Skeletal muscle cell (primary cell): Measurements from ENCODE around the gene LRRK1.

Experiments used
- DNase-seq: peaks from one replicate; pipeline ENCODE4 v3.0.0-alpha.2; 2010; ENCODE audit warnings: low read depth
- H3K4me3 ChIP-seq: 2 replicates; pipeline ENCODE4 v1.5.1; 2011; ENCODE audit warnings: low read depth, mild to moderate bottlenecking, control low read depth, low read length, moderate library complexity

Gene LRRK1, protein sequence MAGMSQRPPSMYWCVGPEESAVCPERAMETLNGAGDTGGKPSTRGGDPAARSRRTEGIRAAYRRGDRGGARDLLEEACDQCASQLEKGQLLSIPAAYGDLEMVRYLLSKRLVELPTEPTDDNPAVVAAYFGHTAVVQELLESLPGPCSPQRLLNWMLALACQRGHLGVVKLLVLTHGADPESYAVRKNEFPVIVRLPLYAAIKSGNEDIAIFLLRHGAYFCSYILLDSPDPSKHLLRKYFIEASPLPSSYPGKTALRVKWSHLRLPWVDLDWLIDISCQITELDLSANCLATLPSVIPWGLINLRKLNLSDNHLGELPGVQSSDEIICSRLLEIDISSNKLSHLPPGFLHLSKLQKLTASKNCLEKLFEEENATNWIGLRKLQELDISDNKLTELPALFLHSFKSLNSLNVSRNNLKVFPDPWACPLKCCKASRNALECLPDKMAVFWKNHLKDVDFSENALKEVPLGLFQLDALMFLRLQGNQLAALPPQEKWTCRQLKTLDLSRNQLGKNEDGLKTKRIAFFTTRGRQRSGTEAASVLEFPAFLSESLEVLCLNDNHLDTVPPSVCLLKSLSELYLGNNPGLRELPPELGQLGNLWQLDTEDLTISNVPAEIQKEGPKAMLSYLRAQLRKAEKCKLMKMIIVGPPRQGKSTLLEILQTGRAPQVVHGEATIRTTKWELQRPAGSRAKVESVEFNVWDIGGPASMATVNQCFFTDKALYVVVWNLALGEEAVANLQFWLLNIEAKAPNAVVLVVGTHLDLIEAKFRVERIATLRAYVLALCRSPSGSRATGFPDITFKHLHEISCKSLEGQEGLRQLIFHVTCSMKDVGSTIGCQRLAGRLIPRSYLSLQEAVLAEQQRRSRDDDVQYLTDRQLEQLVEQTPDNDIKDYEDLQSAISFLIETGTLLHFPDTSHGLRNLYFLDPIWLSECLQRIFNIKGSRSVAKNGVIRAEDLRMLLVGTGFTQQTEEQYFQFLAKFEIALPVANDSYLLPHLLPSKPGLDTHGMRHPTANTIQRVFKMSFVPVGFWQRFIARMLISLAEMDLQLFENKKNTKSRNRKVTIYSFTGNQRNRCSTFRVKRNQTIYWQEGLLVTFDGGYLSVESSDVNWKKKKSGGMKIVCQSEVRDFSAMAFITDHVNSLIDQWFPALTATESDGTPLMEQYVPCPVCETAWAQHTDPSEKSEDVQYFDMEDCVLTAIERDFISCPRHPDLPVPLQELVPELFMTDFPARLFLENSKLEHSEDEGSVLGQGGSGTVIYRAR (N-terminal part only)

DNA sequence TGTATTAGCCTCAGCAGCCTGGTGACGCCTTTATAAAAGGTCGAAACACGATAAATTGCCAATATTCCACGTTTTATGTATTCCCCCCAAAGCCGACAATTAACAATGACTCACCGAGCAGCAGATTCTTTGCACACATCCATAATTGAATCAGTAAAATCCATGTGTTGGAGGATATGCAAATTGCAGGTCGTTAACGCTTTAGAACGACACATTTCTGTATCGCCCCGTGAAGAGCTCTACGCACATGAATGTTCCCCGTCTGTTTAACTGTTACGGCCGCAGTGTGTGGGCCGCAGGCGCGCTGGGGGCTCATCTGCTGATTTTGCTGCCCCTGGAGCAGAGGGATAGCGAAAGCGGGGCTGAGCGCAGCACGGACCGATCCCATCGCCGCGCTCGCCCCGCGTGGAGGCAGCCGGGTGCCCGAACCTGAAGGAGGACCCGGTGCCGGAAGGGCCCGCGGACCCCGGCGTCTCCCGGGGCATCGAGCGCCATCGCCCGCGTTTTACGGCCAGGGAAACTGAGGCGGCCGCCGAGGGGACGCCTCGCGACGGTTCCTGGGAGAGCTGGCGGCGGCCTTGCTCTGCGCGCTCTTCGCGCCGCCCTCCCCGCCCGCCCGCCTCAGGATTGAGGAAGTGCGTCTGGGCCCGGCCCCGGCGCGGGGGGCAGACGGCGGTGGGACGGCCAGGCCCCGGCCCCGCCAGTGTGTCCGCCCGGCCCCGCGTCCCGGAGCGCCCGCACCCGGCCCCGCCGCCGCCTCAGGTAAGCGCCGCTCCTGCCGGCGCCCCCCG is at the start of gene LRRK1:
Gene LRRK1 (plus strand): TSS at position 668 of the 791 bp plus-strand sequence. CDS start 5,276 bp downstream, outside the sequence.
- DNase-seq, result no peak
- peak within 1 kb of the TSS; percentile 71 for H3K4me3 ChIP-seq

DNA sequence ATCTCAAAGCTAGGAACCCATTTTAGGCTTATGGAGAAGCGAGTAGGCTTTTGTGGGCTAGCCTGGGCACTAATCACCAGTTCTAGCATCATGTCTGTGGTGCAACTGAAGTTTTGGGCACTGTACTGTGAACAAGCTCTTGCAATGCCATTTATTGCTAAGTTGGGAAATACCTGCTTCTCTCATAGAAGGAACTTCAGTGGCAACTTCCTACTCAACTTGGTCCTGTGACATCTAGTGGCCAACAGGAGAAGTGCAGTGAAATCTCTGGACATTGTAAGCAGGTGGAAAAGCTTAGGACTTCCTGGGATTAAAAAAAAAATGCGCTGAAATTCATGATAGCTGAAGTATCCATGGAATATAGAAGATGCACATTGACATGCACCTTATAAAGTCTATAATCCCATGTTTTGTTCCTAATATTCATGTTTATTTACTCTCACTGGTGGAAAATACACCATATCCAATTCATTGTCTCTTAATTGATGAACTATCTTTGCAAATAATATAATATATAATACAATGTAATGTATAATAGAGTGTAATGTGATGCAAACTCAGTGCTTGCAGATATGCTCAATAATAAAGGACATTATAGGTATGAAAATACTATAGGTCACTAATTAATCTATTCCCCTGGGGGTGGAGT is 46.0 kb upstream of the LRRK1 start:
- H3K4me3 ChIP-seq, result no peak overlapping the region
- peak; percentile 66 for DNase-seq

DNA sequence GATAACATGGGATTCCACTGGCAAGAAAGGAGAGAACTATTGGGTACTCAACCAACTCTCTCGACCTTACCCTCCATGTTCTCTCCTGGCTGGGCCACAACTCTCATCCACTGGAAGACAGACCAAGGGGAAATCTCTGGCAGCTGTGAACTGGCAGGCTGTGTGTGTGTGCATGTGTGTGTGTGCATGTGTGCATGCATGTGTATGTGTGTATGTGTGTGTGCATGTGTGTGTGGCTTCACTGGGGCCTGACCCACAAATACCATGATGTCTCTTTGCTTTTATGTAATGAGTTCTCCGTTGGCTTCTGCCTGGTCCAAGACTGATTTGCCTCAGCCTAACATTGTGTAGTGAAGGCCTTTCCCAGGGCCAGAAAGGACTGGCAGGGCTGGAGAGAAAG is 43.7 kb upstream of the LRRK1 start:
- H3K4me3 ChIP-seq, result no peak overlapping the region
- DNase-seq, result no peak

DNA sequence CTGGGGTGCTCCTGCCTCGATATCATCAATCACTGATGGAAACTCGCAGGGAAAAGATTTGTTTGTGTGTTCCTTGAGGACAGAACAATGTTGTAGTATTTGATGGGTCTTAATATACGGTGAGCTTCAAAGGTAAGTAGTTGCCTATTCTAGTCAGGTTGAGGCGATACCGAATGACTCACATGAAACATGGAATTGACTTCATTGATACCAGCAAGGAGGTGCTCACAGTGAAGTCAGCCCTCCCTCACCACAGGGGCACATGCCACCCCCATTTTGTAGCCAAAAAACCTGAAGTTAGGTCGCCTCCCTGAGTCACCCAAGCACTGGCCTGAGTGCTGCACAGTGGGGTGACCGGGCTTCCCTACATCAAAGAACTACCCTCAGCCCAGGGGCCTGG is 43.2 kb upstream of the LRRK1 start:
- no peak for DNase-seq
- H3K4me3 ChIP-seq, result no peak overlapping the region

DNA sequence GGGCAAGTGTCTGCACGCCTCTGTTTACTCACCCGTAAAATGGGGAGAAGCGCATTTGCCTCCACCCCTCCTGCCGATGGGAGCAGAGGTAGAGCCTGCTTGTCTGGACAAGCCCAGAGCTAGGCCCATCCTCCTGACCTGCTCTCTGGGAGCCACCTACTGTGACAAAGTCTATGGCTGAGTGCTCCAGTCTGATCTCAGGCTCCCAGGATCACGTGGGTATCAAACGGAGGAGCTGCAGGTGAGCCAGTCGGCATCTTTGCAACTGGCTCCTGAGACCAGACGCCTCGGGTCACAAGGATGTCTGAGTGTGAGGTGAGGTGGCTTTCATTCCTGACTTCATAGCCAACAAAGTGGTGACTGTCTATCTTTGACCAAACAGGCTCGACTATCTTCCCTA is 41.6 kb upstream of the LRRK1 start:
- no peak for DNase-seq
- no peak overlapping the region for H3K4me3 ChIP-seq

GRCh38 chr15:100878130-100878529 is 41.0 kb upstream of the LRRK1 start:
- no peak for DNase-seq
- no peak overlapping the region for H3K4me3 ChIP-seq

DNA sequence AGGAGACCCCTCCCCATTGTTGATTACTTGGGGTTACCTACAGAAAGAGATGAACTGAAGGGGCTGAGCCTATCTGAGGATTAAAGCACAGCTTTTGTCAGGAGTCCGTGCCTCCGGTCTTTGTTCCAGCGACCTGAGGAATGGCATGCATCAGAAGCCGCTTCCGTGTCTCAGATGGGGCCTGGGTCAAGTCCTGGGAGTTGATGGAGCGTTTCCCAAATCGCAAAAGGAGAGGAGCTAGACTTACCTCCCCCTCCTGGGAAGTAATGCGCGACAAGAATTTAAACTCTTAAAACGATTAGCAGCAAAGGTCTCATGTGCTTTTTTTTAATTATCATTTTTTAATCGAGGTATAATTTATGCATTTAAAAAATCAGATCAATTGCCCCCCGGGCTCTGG is 40.5 kb upstream of the LRRK1 start:
- H3K4me3 ChIP-seq, result peak overlapping the region; percentile 51
- DNase-seq, result no peak

DNA sequence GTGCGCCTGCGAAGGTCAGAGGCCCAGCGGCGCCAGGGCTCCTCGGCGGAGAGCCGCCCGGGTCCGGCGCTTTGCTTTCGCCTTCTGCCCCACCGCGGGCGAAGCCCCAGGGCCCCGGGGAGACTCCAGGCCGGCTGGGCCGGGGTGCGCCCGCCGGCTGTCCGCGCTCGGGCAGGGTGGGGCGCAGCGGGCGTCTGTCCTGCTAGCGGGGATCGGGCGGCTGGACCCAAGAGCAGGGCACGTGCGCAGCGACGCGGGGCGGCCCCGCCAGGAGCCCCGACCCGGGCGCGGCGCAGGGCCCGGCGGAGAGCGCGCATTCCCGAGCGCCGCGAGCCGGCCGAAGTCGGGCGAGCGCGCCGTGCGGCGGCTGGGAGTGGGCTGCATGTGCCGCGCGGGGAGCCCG is 40.1 kb upstream of the LRRK1 start:
- peak overlapping the region; percentile 51 for H3K4me3 ChIP-seq
- no peak for DNase-seq

- H3K4me3 ChIP-seq, result peak within 1 kb of the TSS; percentile 51
- DNase-seq, result no peak
These were observed 39.6 kb upstream of the LRRK1 start, which contains the start of gene ALDH1A3 for GRCh38 chr15:100879464-100880138. Gene ALDH1A3, plus strand, starts transcription at chr15:100879831. Its CDS starts 77 bp downstream, at chr15:100879908.

GRCh38 chr15:100880139-100880896 is 38.8 kb upstream of the LRRK1 start:
- peak overlapping the region; percentile 51 for H3K4me3 ChIP-seq
- no peak for DNase-seq

GRCh38 chr15:100880897-100881242 is 38.3 kb upstream of the LRRK1 start:
- peak overlapping the region; percentile 51 for H3K4me3 ChIP-seq
- DNase-seq, result no peak

DNA sequence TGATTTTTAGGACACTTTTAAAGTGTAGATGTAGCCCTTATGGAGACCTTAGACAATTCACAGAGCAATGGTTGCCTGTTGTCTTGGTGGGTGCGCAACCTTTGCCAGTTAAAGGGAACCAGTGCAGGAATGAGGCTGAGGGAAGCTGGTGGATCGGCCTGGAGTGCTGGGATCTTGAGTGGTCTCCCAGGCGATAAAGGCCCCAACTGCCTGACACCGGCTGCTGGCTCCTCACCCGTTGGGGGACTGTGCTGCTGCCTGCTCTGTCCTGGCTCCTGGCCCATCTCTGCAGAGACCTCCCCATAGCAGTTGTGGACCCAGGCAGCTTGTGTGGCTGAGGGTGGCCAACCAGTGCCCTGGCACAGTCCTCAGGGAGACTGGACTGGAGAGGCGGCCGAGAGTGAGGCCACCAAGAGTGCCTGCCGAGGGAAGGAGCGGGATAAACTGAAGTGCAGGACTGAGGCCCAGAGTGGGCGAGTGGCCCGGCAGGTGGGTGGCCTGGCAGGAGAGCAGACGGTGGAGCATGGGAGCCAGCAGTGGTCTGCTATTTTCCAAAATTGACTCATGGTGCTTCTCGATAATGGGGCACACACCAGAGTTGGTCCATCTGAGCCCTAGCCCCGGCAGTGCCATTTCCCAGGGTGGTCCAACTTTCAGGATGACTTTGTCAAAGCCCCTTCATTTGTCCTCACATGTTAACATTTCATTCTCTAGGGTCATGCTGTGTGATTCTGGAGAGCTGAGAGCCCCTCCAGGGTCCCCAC is 37.4 kb upstream of the LRRK1 start:
- H3K4me3 ChIP-seq, result no peak overlapping the region
- no peak for DNase-seq

- no peak for DNase-seq
- no peak overlapping the region for H3K4me3 ChIP-seq
These were observed 34.0 kb upstream of the LRRK1 start for GRCh38 chr15:100885116-100885515.

DNA sequence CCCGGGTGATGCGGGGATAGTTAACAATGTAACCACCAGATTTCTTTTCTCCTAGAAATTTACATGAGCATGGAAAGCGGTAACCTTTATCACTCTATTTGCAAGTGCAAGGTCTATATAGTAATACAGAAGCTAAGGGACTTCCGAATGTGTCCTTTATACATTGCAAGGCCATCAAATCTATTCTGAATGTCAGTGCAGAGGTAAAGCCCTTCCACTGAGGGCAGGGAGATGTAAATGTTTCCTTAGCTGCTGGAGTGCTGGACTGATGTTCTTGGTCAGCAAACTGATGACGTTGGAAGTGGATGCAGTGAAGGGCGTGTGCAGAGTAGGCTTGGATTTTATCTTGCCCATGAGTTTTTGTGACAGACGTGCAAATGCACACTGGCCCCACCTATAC is 33.3 kb upstream of the LRRK1 start:
- DNase-seq, result no peak
- H3K4me3 ChIP-seq, result no peak overlapping the region

DNA sequence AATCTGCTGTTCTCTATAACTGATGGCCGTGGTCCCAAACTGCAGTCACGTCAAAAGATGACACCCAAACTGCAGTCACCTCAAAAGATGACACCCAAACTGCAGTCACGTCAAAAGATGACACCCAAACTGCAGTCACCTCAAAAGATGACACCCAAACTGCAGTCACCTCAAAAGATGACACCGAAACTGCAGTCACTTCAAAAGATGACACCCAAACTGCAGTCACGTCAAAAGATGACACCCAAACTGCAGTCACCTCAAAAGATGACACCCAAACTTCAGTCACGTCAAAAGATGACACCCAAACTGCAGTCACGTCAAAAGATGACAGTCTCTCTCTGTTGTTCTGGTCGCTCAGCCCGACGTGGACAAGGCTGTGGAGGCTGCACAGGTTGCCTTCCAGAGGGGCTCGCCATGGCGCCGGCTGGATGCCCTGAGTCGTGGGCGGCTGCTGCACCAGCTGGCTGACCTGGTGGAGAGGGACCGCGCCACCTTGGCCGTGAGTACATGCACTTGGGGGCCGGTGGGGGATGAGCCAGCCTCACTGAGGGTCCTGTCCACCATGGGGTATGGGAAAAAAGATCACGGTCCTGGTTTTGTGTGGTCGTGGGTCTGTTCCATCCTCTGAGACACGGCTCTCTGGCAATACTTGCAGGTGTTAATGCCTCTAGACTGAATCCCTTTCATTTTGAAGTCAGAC is 31.8 kb upstream of the LRRK1 start:
- DNase-seq, result no peak
- no peak overlapping the region for H3K4me3 ChIP-seq

- peak; percentile 59 for DNase-seq
- H3K4me3 ChIP-seq, result no peak overlapping the region
These were observed 29.6 kb upstream of the LRRK1 start for GRCh38 chr15:100889385-100890050.
